Ishikawa (cell line): Measurements from ENCODE around the gene TAF1.

Source experiments
- CEBPB ChIP-seq: IDR thresholded peaks from 2 replicates; pipeline ENCODE4 v1.6.1; 2012
- CREB1 ChIP-seq: IDR thresholded peaks from 2 replicates; pipeline ENCODE4 v1.6.1; 2012; ENCODE audit warnings: low read depth
- EGR1 ChIP-seq: IDR thresholded peaks from 2 replicates; pipeline ENCODE4 v1.6.1; 2012
- EP300 ChIP-seq: IDR thresholded peaks from 2 replicates; pipeline ENCODE4 v1.6.1; 2012; ENCODE audit warnings: borderline replicate concordance
- FOXM1 ChIP-seq: IDR thresholded peaks from 2 replicates; pipeline ENCODE4 v1.6.1; 2012; ENCODE audit warnings: low read depth, borderline replicate concordance
- MAX ChIP-seq: IDR thresholded peaks from 2 replicates; pipeline ENCODE4 v1.6.1; 2012
- RAD21 ChIP-seq: IDR thresholded peaks from 2 replicates; pipeline ENCODE4 v1.6.1; 2012; ENCODE audit warnings: low read depth
- TAF1 ChIP-seq: IDR thresholded peaks from 2 replicates; pipeline ENCODE4 v1.6.1; 2012; ENCODE audit warnings: low read depth, mild to moderate bottlenecking
- TEAD4 ChIP-seq: IDR thresholded peaks from 2 replicates; pipeline ENCODE4 v1.6.1; 2012
- USF1 ChIP-seq: IDR thresholded peaks from 2 replicates; pipeline ENCODE4 v1.6.1; 2012
- YY1 ChIP-seq: IDR thresholded peaks from 2 replicates; pipeline ENCODE4 v1.6.1; 2012; ENCODE audit warnings: low read depth
- ZBTB7A ChIP-seq: IDR thresholded peaks from 2 replicates; pipeline ENCODE4 v1.6.1; 2012; ENCODE audit warnings: low read depth
- TF ChIP-seq, protein P1 (sequence below): IDR thresholded peaks from 2 replicates; pipeline ENCODE4 v1.6.1; 2012; ENCODE audit warnings: low read depth, mild to moderate bottlenecking

DNA sequence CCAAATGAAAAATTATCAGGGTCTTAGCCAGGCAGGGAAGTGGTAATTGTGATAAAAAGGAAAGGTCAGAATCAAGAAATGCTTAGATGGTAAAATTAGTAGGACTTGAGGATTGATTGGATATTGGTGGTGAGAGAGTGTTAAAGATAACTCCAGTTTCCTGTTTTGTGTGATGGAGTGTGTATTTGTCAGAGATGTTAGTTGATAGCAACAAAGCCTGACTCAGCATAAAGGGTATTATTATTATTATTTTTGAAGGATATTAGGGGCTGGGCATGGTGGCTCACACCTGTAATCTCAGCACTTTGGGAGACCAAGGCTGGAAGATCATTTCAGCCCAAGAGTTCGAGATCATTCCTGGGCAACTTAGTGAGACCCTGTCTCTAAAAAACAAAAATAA, 143.1 kb downstream of the TAF1 start:
- TF ChIP-seq FOXM1 (no peak), YY1 (no peak), ZBTB7A (no peak), USF1 (no peak), EGR1 (no peak), CREB1 (no peak), TEAD4 (no peak), TAF1 (no peak), MAX (no peak), RAD21 (no peak), EP300 (no peak), CEBPB (no peak)
- TF ChIP-seq, protein P1, sequence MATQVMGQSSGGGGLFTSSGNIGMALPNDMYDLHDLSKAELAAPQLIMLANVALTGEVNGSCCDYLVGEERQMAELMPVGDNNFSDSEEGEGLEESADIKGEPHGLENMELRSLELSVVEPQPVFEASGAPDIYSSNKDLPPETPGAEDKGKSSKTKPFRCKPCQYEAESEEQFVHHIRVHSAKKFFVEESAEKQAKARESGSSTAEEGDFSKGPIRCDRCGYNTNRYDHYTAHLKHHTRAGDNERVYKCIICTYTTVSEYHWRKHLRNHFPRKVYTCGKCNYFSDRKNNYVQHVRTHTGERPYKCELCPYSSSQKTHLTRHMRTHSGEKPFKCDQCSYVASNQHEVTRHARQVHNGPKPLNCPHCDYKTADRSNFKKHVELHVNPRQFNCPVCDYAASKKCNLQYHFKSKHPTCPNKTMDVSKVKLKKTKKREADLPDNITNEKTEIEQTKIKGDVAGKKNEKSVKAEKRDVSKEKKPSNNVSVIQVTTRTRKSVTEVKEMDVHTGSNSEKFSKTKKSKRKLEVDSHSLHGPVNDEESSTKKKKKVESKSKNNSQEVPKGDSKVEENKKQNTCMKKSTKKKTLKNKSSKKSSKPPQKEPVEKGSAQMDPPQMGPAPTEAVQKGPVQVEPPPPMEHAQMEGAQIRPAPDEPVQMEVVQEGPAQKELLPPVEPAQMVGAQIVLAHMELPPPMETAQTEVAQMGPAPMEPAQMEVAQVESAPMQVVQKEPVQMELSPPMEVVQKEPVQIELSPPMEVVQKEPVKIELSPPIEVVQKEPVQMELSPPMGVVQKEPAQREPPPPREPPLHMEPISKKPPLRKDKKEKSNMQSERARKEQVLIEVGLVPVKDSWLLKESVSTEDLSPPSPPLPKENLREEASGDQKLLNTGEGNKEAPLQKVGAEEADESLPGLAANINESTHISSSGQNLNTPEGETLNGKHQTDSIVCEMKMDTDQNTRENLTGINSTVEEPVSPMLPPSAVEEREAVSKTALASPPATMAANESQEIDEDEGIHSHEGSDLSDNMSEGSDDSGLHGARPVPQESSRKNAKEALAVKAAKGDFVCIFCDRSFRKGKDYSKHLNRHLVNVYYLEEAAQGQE, result no peak
